ENCODE measurements around the gene GPR32.
"Not testable (repeated sequence)": the region's sequence is repeated elsewhere in the genome, so short reads cannot be mapped to it uniquely, and the experiment has no call there.

GPR32 gene

GRCh38 chr19:50768277-50768676 is 2.0 kb upstream of the GPR32 start:
- in situ Hi-C loops (cut with MboI; ENCODE audit: low sequenced_read_pairs, unreplicated experiment): no loop called here
- no peak for DNase-seq (ENCODE audit: low spot score)
- no peak for TF ChIP-seq CTCF (IDR thresholded peaks at IDR 0.05; ENCODE audit: borderline replicate concordance, control extremely low read depth, extremely low read depth, insufficient read depth, missing control alignments)

- no peak for TF ChIP-seq CTCF (IDR thresholded peaks at IDR 0.05; ENCODE audit: borderline replicate concordance, control extremely low read depth, extremely low read depth, insufficient read depth, missing control alignments)
- DNase-seq (ENCODE audit: low spot score): no peak
- in situ Hi-C loops (cut with MboI; ENCODE audit: low sequenced_read_pairs, unreplicated experiment): no loop called here
Measured at GRCh38 chr19:50770888-50771287, 624 bp downstream of the GPR32 start.

GRCh38 chr19:50772476-50772875 is 2.2 kb downstream of the GPR32 start:
- DNase-seq (ENCODE audit: low spot score): no peak
- in situ Hi-C loops (cut with MboI; ENCODE audit: low sequenced_read_pairs, unreplicated experiment): no loop called here
- TF ChIP-seq CTCF (IDR thresholded peaks at IDR 0.05; ENCODE audit: borderline replicate concordance, control extremely low read depth, extremely low read depth, insufficient read depth, missing control alignments): no peak

GRCh38 chr19:50772912-50773311 is 2.6 kb downstream of the GPR32 start:
- in situ Hi-C loops (cut with MboI; ENCODE audit: low sequenced_read_pairs, unreplicated experiment): not testable (repeated sequence)

GRCh38 chr19:50773454-50773853 is 3.2 kb downstream of the GPR32 start:
- in situ Hi-C loops (cut with MboI; ENCODE audit: low sequenced_read_pairs, unreplicated experiment): not testable (repeated sequence)

More at GRCh38 chr19:50772912-50773311, 2.6 kb downstream of the GPR32 start:
- DNase-seq (ENCODE audit: low spot score): not testable (repeated sequence)

GRCh38 chr19:50776131-50776530 is 5.9 kb downstream of the GPR32 start:
- no peak for DNase-seq (ENCODE audit: low spot score)
- in situ Hi-C loops (cut with MboI; ENCODE audit: low sequenced_read_pairs, unreplicated experiment): loop anchor here (25.0 kb wide), 2 partner anchors 239 to 414 kb away; partner anchors contain the start of gene NAPSA
- TF ChIP-seq CTCF (IDR thresholded peaks at IDR 0.05; ENCODE audit: borderline replicate concordance, control extremely low read depth, extremely low read depth, insufficient read depth, missing control alignments): no peak

More at GRCh38 chr19:50773454-50773853, 3.2 kb downstream of the GPR32 start:
- not testable (repeated sequence) for DNase-seq (ENCODE audit: low spot score)

GRCh38 chr19:50777261-50777660 is 7.0 kb downstream of the GPR32 start:
- in situ Hi-C loops (cut with MboI; ENCODE audit: low sequenced_read_pairs, unreplicated experiment): loop anchor here (25.0 kb wide), 2 partner anchors 240 to 415 kb away; partner anchors contain the start of gene NAPSA
- no peak for TF ChIP-seq CTCF (IDR thresholded peaks at IDR 0.05; ENCODE audit: borderline replicate concordance, control extremely low read depth, extremely low read depth, insufficient read depth, missing control alignments)
- DNase-seq (ENCODE audit: low spot score): no peak

- in situ Hi-C loops (cut with MboI; ENCODE audit: low sequenced_read_pairs, unreplicated experiment): loop anchor here (25.0 kb wide), 2 partner anchors 241 to 416 kb away; partner anchors contain the start of gene NAPSA
- TF ChIP-seq CTCF (IDR thresholded peaks at IDR 0.05; ENCODE audit: borderline replicate concordance, control extremely low read depth, extremely low read depth, insufficient read depth, missing control alignments): no peak
- no peak for DNase-seq (ENCODE audit: low spot score)
Measured at GRCh38 chr19:50777830-50778303, 7.6 kb downstream of the GPR32 start.
